HEK293T (cell line): ENCODE measurements around the gene RC3H1.

Experiments used
- ARNT ChIP-seq: fragments of 450-650 bp; IDR thresholded peaks from 2 replicates; pipeline ENCODE4 v1.6.1; 2017; ENCODE audit warnings: mild to moderate bottlenecking
- BHLHE40 ChIP-seq: fragments of 450-650 bp; IDR thresholded peaks from 2 replicates; pipeline ENCODE4 v1.6.1; 2016; ENCODE audit warnings: mild to moderate bottlenecking, moderate library complexity, borderline replicate concordance
- CTBP1 ChIP-seq: fragments of 450-650 bp; IDR thresholded peaks from 2 replicates; pipeline ENCODE4 v1.6.1; 2016; ENCODE audit warnings: borderline replicate concordance
- ELF4 ChIP-seq: fragments of 450-650 bp; IDR thresholded peaks from 2 replicates; pipeline ENCODE4 v1.6.1; 2017; ENCODE audit warnings: antibody characterized with exemption
- FOXK2 ChIP-seq: fragments of 450-650 bp; IDR thresholded peaks from 2 replicates; pipeline ENCODE4 v1.6.1; 2016; ENCODE audit warnings: mild to moderate bottlenecking
- FOXM1 ChIP-seq: fragments of 450-650 bp; IDR thresholded peaks from 2 replicates; pipeline ENCODE4 v1.6.1; 2017; ENCODE audit warnings: mild to moderate bottlenecking, borderline replicate concordance
- HDGF ChIP-seq: fragments of 450-650 bp; IDR thresholded peaks from 2 replicates; pipeline ENCODE4 v1.6.1; 2017; ENCODE audit warnings: antibody characterized with exemption, borderline replicate concordance
- L3MBTL2 ChIP-seq: fragments of 450-650 bp; conservative IDR thresholded peaks from 2 replicates; pipeline ENCODE4 v1.6.1; 2016; ENCODE audit warnings: mild to moderate bottlenecking
- LEF1 ChIP-seq: fragments of 450-650 bp; IDR thresholded peaks from 2 replicates; pipeline ENCODE4 v1.6.1; 2017; ENCODE audit warnings: mild to moderate bottlenecking, borderline replicate concordance
- NFRKB ChIP-seq: fragments of 450-650 bp; IDR thresholded peaks from 2 replicates; pipeline ENCODE4 v1.6.1; 2016; ENCODE audit warnings: mild to moderate bottlenecking, moderate library complexity
- PKNOX1 ChIP-seq: fragments of 450-650 bp; IDR thresholded peaks from 2 replicates; pipeline ENCODE4 v1.6.1; 2016
- SP1 ChIP-seq: fragments of 450-650 bp; IDR thresholded peaks from 2 replicates; pipeline ENCODE4 v1.6.1; 2017

GRCh38 chr1:173916667-173917066, 105.5 kb downstream of the RC3H1 start:
- TF ChIP-seq SP1 (no peak), L3MBTL2 (no peak), PKNOX1 (no peak), ARNT (no peak), FOXM1 (no peak), LEF1 (no peak), NFRKB (no peak), BHLHE40 (no peak), HDGF (no peak), ELF4 (no peak), FOXK2 (no peak), CTBP1 (no peak)
